Medulla oblongata (tissue), 1 donor: Measurements from ENCODE around the gene ITGBL1.
A peak's percentile ranks its signal among the peaks of the same experiment; 100 is the strongest.

Source experiments
- DNase-seq: peaks from one replicate; pipeline ENCODE4 v3.0.0-alpha.2; 2015; ENCODE audit errors: extremely low spot score

ITGBL1 gene

DNA sequence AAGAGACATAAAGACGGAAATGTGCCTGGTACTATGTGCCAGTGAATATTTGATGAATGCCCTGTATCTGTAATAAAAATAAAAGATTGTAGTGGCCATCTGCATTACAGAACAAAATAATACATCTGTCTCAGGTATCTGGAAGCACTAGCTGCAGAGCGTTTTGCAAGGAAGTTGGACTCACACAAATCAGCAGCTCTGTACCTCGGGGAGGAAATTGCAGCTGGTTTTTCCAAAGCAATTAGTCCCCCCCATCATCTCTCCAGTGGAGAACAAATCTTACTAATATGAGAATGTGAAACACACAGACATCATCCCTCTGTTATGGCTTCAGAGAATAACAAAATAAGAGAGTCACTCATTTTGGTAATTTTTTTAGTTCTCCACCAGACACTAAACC lies 245.3 kb downstream of the ITGBL1 start:
- DNase-seq, result no peak

DNA sequence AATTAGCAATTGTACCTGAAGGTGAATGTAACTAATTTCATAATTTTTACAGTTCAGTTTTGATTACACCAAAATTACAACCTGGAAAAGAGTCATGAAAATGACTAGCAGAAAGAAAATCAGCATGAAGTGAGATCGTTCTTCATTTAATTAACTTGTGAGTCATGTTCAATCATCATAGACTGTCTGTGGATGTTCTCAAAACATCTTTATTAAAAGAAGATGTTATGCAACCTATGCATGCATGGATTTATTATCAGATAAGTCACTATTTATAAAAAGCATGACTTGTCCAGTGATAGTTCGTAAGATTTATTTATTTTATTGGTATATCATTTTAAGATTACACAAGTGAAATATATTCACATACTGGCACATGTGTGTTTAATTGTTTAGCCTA lies 245.9 kb downstream of the ITGBL1 start:
- no peak for DNase-seq

- DNase-seq, result peak; percentile 61
Observed at GRCh38 chr13:101700598-101700997, 248.1 kb downstream of the ITGBL1 start.

- DNase-seq, result no peak
Observed at GRCh38 chr13:101703081-101703480, 250.6 kb downstream of the ITGBL1 start.

DNA sequence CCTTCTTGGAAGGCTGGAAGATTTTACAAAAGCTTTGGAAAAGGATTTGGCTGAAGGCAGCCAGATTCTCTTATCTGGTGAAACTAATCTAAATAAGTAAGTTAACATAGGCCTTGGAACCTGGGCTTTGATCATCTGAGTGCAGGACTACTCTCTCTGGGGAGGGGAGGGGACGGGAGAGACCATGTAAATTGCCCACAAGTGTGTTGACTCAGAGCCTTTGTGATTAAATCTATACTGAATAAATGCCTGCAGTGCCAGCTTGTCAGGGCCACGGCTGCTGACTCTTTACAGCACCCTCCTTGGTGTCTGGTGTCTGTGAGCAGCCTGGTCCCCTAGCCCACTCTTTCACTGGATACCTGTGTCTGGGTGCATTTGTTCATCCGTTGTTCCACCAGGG lies 251.4 kb downstream of the ITGBL1 start:
- DNase-seq, result no peak

GRCh38 chr13:101706651-101707050 lies 254.2 kb downstream of the ITGBL1 start:
- DNase-seq, result peak; percentile 15

DNA sequence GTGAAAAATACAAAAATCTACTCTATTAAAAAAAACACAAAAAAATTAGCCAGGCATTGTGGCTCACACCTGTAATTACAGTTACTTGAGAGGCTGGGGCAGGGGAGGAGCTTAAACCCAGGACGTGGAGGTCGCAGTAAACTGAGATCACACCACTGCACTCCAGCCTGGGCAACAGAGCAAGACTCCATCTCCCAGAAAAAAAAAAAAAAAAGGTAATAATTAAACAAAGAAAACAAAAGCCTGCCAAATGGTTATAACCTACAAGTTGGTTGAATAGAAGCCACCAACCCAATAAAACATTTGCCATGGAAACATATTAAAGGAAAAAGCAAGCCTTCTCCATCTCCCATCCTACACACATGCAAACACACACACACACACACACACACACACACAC lies 255.2 kb downstream of the ITGBL1 start:
- no peak for DNase-seq

DNA sequence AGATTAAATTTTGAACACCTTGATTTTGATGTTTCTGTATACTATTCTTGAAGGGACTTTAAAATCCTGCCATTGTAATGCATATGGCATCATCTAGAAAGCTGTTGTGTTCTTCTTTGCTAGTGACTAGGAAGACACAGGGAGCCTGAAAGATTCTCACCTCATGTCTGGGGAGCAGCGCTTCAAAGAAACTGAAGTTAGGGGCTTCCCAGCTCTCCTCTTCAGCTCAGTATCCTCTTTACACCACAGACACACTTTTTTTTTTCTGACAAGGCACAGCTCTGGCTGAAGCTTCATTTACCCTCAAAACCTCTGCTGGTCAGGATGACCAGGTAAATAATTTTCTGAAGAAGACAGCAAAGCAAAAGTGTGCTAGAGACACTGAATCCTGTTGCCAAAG lies 255.6 kb downstream of the ITGBL1 start:
- no peak for DNase-seq

DNA sequence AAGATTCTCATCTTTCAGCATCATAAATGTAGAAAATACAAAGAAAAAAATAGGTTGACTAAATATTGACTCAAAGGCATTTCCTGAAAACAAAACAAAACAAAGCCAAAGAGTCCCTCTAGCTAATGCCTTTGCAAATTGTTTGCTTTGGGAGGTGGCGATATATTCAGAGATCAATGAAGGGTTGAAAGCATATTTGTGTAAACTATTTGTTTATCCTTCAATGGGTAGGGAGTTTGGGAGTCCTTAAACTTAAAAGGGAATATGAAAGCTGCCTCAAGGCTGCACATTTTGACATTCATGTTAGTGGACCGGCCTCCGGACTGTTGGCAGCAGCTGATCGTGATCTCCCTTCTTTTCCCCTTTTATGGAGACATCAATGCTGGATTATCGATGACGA lies 257.5 kb downstream of the ITGBL1 start:
- no peak for DNase-seq

DNA sequence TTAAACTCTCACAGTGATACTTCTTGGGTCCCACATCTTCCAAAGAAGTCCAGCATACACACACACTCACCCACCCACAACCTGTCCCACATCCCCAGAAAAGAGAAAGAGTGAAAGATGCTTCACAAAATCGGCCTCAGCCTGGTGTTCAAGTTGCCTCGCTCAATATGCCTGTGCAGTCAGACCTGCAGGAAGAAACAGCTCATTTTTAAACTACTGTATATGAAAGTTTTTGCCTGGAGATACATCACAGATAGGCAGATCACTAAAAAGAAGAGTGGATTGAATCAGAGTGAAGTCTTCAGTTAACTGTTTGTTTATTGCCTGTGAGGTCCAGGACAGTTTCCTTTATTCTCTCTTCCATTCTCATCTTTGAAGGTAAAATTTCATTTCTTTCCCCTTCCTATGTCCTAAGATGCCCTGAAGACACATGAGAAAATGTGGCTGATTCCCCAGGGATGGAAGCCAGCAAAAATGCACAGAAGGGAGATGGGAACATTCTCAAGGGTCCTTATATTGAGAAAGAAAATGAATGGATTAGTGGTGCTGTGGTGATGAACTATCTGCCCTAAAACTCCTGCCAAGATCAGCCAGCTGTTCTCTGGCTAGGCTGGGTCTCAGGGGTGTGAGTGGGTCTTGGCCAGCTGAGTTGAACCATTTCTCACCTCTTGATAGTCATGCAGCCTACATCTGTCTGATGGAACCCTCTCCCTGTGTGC lies 259.0 kb downstream of the ITGBL1 start:
- no peak for DNase-seq

- DNase-seq, result no peak
Observed at GRCh38 chr13:101712026-101712348, 259.5 kb downstream of the ITGBL1 start.

GRCh38 chr13:101714195-101714594 lies 261.7 kb downstream of the ITGBL1 start:
- no peak for DNase-seq

DNA sequence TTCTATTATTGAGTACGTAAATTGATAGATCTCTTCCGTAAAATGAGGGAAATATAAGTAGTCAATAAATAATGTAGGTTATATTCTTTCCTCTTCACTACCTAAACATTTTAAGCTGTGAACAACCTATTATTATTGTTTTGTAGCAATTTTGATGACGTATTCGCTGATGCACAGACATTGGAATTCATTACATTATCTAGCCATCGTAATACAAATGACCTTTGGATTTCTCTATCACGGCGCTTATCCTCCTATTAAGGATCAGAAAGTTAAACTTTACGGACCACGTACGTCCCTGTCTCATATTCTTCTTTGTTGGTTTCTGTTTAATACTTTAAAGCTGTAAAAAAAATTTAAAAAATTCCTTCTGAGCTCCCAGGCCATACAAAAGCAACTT lies 264.9 kb downstream of the ITGBL1 start:
- no peak for DNase-seq

- no peak for DNase-seq
Observed at GRCh38 chr13:101718496-101718895, 266.0 kb downstream of the ITGBL1 start.

DNA sequence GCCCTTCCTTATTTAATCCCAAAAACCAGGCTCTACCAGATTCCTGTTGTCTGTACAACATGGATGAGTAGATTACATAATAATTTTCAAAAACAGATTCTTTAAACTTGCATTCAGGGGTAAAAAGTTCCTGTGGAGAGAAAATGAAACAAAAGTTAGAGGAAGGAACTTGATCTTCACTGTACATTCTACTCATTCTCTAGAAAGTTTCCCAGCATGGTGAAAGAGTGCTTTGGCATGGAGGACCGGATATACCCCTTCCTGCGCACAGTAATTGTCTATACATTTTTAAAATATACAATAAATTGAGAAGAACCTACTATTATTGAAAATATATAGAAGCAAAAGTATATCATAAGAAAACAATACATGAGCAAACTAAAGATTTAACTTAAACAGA lies 274.2 kb downstream of the ITGBL1 start:
- DNase-seq, result no peak

- no peak for DNase-seq
Observed at GRCh38 chr13:101727118-101727517, 274.6 kb downstream of the ITGBL1 start.

- DNase-seq, result no peak
Observed at GRCh38 chr13:101728021-101728420, 275.5 kb downstream of the ITGBL1 start.

- no peak for DNase-seq
Observed at GRCh38 chr13:101728615-101729014, 276.1 kb downstream of the ITGBL1 start.

GRCh38 chr13:101730420-101731000 lies 278.0 kb downstream of the ITGBL1 start:
- DNase-seq, result no peak

GRCh38 chr13:101736566-101736965 lies 284.1 kb downstream of the ITGBL1 start:
- no peak for DNase-seq

- no peak for DNase-seq
Observed at GRCh38 chr13:101738336-101738735, 285.9 kb downstream of the ITGBL1 start.

DNA sequence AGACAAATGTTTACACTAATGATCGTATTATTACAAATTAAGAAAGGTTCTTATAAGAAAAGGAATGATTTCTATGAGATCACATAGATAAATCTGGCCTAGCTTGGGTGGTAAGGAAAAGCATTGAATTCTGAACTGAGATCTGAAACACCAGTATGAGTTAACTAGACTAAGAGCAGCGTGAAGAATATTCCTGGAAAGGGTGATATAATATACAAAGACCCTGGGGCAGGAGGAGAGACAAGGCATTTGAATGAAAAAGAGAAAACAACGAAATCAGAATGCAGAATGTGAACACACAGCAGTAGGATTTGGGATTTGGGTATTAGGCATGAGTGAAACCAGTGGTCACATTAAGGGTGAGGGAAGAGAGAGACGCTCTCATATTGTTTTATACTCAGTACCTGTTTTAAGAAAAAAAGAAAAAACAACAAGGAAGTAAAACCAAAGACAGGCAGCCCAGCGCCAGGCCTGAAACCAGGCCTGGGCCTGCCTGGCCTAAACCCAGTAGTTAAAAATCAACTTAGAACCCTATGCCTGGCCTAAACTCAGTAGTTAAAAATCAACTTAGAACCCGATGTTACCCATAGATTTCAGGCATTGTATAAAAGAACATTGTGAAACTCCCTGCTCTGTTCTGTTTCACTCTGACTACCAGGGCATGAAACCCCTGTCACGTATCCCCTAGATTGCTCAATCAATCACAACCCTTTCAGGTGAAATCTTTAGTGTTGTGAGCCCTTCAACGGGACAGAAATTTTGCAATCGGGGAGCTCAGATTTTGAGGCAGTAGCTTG lies 287.1 kb downstream of the ITGBL1 start:
- DNase-seq, result no peak

DNA sequence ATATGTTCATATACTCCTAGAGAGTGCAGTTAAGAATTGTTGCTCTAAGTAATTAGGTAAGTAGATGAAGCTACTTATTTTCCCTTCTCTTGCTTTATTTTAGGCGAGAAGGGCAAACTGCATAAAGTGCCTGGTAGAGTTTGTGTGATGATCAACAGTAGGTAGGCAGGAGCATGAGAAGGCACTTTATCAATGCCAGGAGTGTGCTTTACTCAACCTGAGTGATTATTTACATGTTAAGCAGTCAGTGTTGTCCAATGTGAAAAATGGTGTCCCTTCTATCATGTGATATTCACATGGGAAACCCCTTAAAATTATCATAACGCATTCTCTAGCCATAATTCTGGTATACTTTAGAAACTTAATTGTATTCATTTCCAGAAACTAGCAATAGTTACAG lies 294.0 kb downstream of the ITGBL1 start:
- no peak for DNase-seq
